Activated CD8-positive, alpha-beta memory T cell treated with anti-CD3 and anti-CD28 coated beads for 36 hours (primary cell): ENCODE measurements around the gene DDX51. TPM values are rescaled to one million over a fixed set of nuclear protein-coding genes. Genes with fewer than 3 reads are reported as not detected.
"Not testable (repeated sequence)": the region's sequence is repeated elsewhere in the genome, so short reads cannot be mapped to it uniquely, and the experiment has no call there.

Experiments
- CTCF ChIA-PET: fragments of 350-600 bp; sonication (Branson Sonifier 250); formaldehyde crosslinking; loops from one replicate; lab custom pipeline; 2021; ENCODE audit warnings: antibody characterized with exemption; lab: Charles Lee
- POLR2A ChIA-PET: fragments of 350-600 bp; sonication (Branson Sonifier 250); formaldehyde crosslinking; loops from one replicate; lab custom pipeline; 2021; ENCODE audit warnings: antibody characterized with exemption; lab: Charles Lee
- total RNA-seq, 2 experiments: library from RNA; stranded (reverse); gene quantifications; one replicate each; pipeline ENCODE4 v1.2.3, GENCODE V29; 2021

The DDX51 gene
- total RNA-seq, 2 experiments from 2014 or later, result 35.9 to 39.2 TPM

- ChIA-PET POLR2A (no interaction called here), CTCF (interaction anchor here (0.6 kb wide), 1 partner anchor 456 kb away, joined by 3 read pairs; no protein-coding TSS in a partner anchor)
Measured at GRCh38 chr12:132158677-132159554, 14.8 kb upstream of the DDX51 start.

DNA sequence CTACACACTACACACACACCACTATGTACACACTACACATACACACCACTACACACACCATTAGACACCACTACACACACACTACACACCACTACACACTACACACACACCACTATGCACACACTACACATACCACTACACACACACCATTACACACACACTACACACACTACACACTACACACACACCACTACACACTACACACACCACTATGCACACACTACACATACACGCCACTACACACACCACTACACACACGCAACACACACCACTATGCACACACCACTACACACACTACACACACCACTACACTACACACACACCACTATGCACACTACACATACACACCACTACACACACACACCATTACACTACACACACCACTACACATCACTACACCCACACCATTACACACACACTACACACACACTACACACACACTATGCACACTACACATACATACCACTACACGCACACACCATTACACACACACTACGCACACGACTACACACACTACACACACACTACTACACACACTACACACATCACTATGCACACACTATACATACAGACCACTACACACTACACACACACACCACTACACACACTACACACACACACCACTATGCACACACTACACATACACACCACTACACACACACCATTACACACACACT lies 13.8 kb upstream of the DDX51 start:
- POLR2A ChIA-PET, result no interaction called here
- CTCF ChIA-PET, result no interaction called here

- ChIA-PET POLR2A (no interaction called here), CTCF (no interaction called here)
Measured at GRCh38 chr12:132156573-132157325, 12.6 kb upstream of the DDX51 start.

DNA sequence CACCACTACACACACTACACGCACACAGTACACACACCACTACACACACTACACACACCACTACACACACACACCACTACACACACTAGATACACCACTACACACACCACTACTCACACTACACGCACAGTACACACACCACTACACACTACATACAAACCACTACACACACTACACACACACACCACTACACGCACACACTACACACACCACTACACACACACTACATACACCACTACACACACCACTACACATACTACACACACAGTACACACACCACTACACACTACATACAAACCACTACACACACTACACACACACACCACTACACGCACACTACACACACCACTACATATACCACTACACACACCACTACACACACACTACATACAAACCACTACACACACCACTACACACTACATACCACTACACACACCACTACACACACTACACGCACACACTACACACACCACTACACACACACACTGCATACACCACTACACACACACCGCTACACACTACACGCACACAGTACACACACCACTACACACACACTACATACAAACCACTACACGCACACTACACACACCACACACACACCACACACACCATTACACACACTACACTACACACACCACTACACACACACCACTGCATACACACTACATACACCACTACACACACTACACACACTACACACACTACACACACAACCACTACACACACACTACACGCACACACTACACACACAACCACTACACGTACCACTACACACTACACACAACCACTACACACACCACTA lies 11.9 kb upstream of the DDX51 start:
- ChIA-PET POLR2A (no interaction called here), CTCF (no interaction called here)

DNA sequence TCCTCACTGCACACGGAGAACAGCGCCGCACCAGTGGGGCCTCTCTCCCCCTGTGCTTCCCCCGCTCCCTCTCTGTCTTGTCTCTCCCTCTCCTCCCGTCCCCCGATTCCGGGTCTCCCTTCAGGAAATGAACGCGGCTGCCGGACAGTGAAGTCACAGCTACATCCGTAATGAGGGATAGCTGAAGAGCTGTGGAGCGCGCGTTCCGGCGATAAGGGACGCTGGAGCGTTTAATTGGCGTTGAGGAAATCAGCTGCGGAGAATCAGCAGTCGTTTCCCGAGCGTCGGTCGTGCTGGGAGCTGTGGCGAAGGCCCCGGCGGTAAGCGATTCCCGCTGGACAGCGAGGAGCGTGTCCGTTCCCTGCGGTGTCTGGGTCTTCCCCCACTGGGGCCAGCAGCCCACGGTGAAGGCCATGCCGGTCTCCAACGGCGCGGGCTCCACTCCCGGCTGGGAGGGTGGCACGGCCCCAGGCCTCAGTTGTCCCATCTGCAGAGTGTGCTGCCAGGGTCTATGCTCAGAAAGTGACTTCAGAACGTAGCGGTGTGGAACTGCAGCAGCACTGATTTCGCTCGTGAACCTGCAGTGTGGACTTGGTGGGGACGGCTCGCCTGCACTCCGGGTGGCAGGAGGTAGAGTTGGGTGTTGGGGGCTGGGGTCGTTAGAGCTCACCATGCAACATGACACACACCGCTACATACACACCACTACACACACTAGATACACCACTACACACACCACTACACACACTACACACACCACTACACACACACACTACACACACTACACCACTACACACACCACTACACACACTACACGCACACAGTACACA lies 11.0 kb upstream of the DDX51 start:
- CTCF ChIA-PET, result no interaction called here

GRCh38 chr12:132154341-132154761 lies 10.2 kb upstream of the DDX51 start:
- ChIA-PET CTCF (interaction anchor here (0.8 to 1.6 kb wide), 14 partner anchors 8 to 460 kb away, joined by 3 to 9 read pairs (median 4); no protein-coding TSS in a partner anchor), POLR2A (interaction anchor here (0.6 to 0.7 kb wide), 2 partner anchors 9 to 265 kb away, joined by 5 read pairs; no protein-coding TSS in a partner anchor)

More for the DNA sequence above, 11.0 kb upstream of the DDX51 start:
- POLR2A ChIA-PET, result no interaction called here

DNA sequence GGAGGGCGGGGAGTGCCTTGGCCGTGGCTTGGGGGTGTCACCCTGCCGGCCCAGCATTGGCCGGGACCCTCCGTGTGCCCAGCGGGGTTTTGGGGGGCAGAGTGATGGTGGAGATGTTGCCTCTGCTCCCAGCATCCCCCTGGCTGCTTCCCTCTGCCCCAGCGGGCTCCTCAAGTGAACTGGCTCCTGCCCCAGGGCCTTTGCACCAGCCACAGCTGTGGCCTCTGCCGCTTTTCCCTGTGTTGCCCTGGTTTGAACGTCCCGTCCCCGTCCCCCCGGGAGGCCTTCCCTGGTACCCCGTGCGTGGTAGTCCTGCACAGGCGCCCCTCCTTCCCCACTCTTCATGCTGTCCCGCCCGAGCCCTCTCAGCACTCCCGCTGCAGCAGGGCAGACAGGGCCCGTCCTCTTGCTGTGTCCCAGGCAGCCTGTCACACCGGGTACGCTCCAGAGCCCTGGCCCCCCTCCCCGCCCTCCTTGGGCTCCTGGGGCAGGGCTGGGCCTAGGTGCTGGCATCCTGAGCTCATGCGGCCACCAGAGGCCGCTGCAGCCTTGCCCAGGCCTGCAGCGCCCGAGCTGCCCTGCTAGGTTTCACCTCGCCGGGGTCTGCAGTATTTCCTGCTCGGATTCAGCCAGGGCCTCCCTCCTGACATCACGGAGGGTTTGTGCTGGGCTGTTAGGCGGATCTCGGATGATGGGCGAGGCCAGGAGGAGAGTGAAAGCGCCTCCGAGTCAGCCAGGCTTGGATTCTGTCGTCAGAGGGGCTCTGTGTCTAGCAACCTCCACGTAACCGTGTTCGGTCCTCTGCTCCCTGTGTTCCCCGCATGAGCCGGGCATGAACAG lies 9.6 kb upstream of the DDX51 start:
- ChIA-PET CTCF (interaction anchor here (0.8 to 1.6 kb wide), 16 partner anchors 8 to 461 kb away, joined by 3 to 9 read pairs (median 4); no protein-coding TSS in a partner anchor), POLR2A (interaction anchor here (0.6 to 0.7 kb wide), 3 partner anchors 9 to 266 kb away, joined by 4 to 5 read pairs (median 5); no protein-coding TSS in a partner anchor)

- ChIA-PET CTCF (interaction anchor here (0.8 to 1.6 kb wide), 7 partner anchors 10 to 262 kb away, joined by 3 to 9 read pairs (median 4); no protein-coding TSS in a partner anchor), POLR2A (no interaction called here)
Measured at GRCh38 chr12:132152953-132153352, 8.8 kb upstream of the DDX51 start.

DNA sequence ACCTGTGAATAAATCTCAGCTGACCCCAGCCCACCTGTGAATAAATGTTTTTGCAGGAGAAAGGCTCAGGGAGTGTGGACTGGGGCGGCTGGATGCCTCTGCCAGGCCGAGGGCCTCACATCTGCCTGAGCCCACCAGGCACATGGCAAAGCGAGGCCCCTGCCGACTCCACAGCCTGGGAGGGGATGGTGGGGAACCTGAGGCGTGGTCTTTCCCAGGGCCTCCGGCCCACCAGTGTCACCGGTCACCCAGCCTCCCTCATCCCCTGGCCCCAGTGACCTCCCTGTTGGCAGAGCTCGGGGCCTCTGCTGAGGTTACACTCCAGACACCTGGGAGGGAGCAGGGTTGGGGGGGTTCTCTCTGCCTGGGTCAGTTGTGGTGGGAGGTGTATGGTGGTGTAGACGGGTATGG lies 8.3 kb upstream of the DDX51 start:
- POLR2A ChIA-PET, result no interaction called here
- CTCF ChIA-PET, result interaction anchor here (0.9 kb wide), 1 partner anchor 37 kb away, joined by 3 read pairs; no protein-coding TSS in a partner anchor

- CTCF ChIA-PET, result interaction anchor here (0.9 kb wide), 1 partner anchor 37 kb away, joined by 3 read pairs; no protein-coding TSS in a partner anchor
Measured at GRCh38 chr12:132151766-132152410, 7.8 kb upstream of the DDX51 start.

GRCh38 chr12:132151145-132151765 lies 7.1 kb upstream of the DDX51 start:
- ChIA-PET POLR2A (no interaction called here), CTCF (no interaction called here)

More at GRCh38 chr12:132151766-132152410, 7.8 kb upstream of the DDX51 start:
- POLR2A ChIA-PET, result no interaction called here

- POLR2A ChIA-PET, result no interaction called here
- CTCF ChIA-PET, result no interaction called here
Measured at GRCh38 chr12:132150780-132151144, 6.6 kb upstream of the DDX51 start.

DNA sequence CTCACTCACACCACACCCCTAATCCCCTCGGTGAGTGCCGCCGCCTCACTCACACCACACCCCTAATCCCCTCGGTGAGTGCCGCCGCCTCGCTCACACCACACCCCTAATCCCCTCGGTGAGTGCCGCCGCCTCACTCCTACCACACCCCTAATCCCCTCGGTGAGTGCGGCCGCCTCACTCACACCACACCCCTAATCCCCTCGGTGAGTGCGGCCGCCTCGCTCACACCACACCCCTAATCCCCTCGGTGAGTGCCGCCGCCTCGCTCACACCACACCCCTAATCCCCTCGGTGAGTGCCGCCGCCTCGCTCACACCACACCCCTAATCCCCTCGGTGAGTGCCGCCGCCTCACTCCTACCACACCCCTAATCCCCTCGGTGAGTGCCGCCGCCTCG lies 5.4 kb upstream of the DDX51 start:
- POLR2A ChIA-PET, CTCF ChIA-PET: not testable (repeated sequence)

GRCh38 chr12:132148368-132149045 lies 4.4 kb upstream of the DDX51 start:
- ChIA-PET POLR2A (no interaction called here), CTCF (interaction anchor here (1.5 to 1.8 kb wide), 2 partner anchors 37 to 265 kb away, joined by 3 to 4 read pairs; no protein-coding TSS in a partner anchor)
